Neural progenitor cell (in vitro differentiated cells): ENCODE results near the gene MAP3K4. TPM values are rescaled to one million over a fixed set of nuclear protein-coding genes. Genes with fewer than 3 reads are reported as not detected.

ENCODE experiments used
- DNase-seq: peaks from one replicate; pipeline ENCODE4 v3.0.0-alpha.2; 2016; ENCODE audit warnings: low spot score
- H2AFZ ChIP-seq: fragments of 200-600 bp; sonication (generic); replicated peaks from 2 replicates; pipeline ENCODE4 v1.6.1; 2016; ENCODE audit warnings: antibody characterized with exemption
- H3F3A ChIP-seq: fragments of 200-600 bp; sonication (generic); 2 replicates; pipeline ENCODE4 v1.6.1; 2016; ENCODE audit warnings: antibody characterized with exemption, low read depth
- H3K27ac ChIP-seq: fragments of 200-600 bp; sonication (generic); 2 replicates; pipeline ENCODE4 v1.5.1; 2016; ENCODE audit warnings: mild to moderate bottlenecking
- H3K27me3 ChIP-seq: fragments of 200-600 bp; sonication (generic); 2 replicates; pipeline ENCODE4 v1.6.1; 2016; ENCODE audit warnings: mild to moderate bottlenecking, moderate library complexity
- H3K36me3 ChIP-seq: fragments of 200-600 bp; sonication (generic); 2 replicates; pipeline ENCODE4 v1.5.1; 2016
- H3K4me1 ChIP-seq: fragments of 200-600 bp; sonication (generic); 2 replicates; pipeline ENCODE4 v1.6.1; 2016; ENCODE audit warnings: mixed run types
- H3K4me2 ChIP-seq: fragments of 200-600 bp; sonication (generic); 2 replicates; pipeline ENCODE4 v1.6.1; 2016
- H3K4me3 ChIP-seq: fragments of 200-600 bp; sonication (generic); 2 replicates; pipeline ENCODE4 v1.5.1; 2016
- H3K79me2 ChIP-seq: fragments of 200-600 bp; sonication (generic); 2 replicates; pipeline ENCODE4 v1.6.1; 2016; ENCODE audit warnings: low read depth
- H3K9ac ChIP-seq: fragments of 200-600 bp; sonication (generic); 2 replicates; pipeline ENCODE4 v1.6.1; 2016
- H3K9me3 ChIP-seq: fragments of 200-600 bp; sonication (generic); 2 replicates; pipeline ENCODE4 v1.5.1; 2016; ENCODE audit warnings: low read depth
- H4K20me1 ChIP-seq: fragments of 200-600 bp; sonication (generic); 2 replicates; pipeline ENCODE4 v1.6.1; 2016; ENCODE audit warnings: low read depth
- H3K27ac Mint-ChIP-seq: 3 replicates; pipeline ENCODE4 v1.8.0; 2021; ENCODE audit warnings: mixed read lengths
- H3K27me3 Mint-ChIP-seq: 2 replicates; pipeline ENCODE4 v1.8.0; 2022; ENCODE audit warnings: low read depth, mild to moderate bottlenecking, inconsistent platforms, moderate library complexity, mixed read lengths; ENCODE audit not compliant: insufficient read depth
- H3K36me3 Mint-ChIP-seq: 3 replicates; pipeline ENCODE4 v1.8.0; 2021; ENCODE audit warnings: mixed read lengths
- H3K4me1 Mint-ChIP-seq: 3 replicates; pipeline ENCODE4 v1.8.0; 2021; ENCODE audit warnings: mixed read lengths
- H3K4me3 Mint-ChIP-seq: 3 replicates; pipeline ENCODE4 v1.8.0; 2021; ENCODE audit warnings: mild to moderate bottlenecking, moderate library complexity, mixed read lengths
- H3K9me3 Mint-ChIP-seq: 3 replicates; pipeline ENCODE4 v1.8.0; 2020; ENCODE audit warnings: mixed read lengths
- EZH2 ChIP-seq: fragments of 200-600 bp; sonication (generic); IDR thresholded peaks from 2 replicates; pipeline ENCODE4 v1.6.1; 2017; ENCODE audit warnings: antibody characterized with exemption, mild to moderate bottlenecking, moderate library complexity
- EZH2phosphoT487 ChIP-seq: fragments of 200-600 bp; sonication (generic); IDR thresholded peaks from 2 replicates; pipeline ENCODE4 v1.6.1; 2017; ENCODE audit warnings: antibody characterized with exemption
- total RNA-seq: library from RNA; depleted of rRNA; stranded (reverse); fragments of >200 nt; gene quantifications from 2 replicates; pipeline ENCODE4 v1.2.3, GENCODE V29; 2015; ENCODE audit warnings: low replicate concordance
- TF ChIP-seq, protein P1 (sequence below): fragments of 200-600 bp; sonication (generic); IDR thresholded peaks from 2 replicates; pipeline ENCODE4 v1.5.1; 2017; ENCODE audit warnings: antibody characterized with exemption, mild to moderate bottlenecking

The MAP3K4 gene
- total RNA-seq, 1 donor from 2014 or later: 59.6 TPM

DNA sequence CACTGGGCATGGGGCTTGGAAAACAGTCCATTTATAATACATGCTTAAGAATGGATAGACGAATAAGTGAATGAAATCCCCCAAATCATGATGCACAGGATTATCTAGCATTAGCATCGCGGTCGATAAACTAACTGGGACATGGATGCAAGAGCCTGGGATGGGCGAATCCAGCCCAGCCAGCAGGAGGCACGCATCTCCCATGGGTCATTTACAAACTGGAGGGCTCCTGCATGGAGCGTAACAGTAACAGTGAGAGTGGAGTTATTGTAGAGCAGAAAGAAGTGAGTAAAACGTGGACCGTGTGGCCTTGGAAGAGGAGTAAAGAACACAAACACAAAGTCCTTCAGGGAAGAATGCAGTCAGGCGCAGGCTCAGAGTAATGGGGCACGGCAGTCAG, 145.8 kb downstream of the MAP3K4 start:
- Mint-ChIP-seq H3K4me3 (no peak overlapping the region), H3K9me3 (peaks cover 8% of the 10 kb centered on the region), H3K27ac (no peak overlapping the region), H3K36me3 (peaks cover 61% of the 10 kb centered on the region), H3K27me3 (peaks cover 8% of the 10 kb centered on the region), H3K4me1 (peaks cover 16% of the 10 kb centered on the region)
- Histone ChIP-seq H3K27ac (no peak overlapping the region), H3K4me3 (no peak overlapping the region), H3K9ac (no peak overlapping the region), H3K79me2 (no peaks in the 10 kb centered on the region), H3K9me3 (no peaks in the 10 kb centered on the region), H3K36me3 (no peaks in the 10 kb centered on the region), H3F3A (no peaks in the 10 kb centered on the region), H3K4me2 (no peak overlapping the region), H2AFZ (no peak overlapping the region), H3K4me1 (no peaks in the 10 kb centered on the region), H4K20me1 (no peaks in the 10 kb centered on the region), H3K27me3 (no peaks in the 10 kb centered on the region)
- no peak for TF ChIP-seq EZH2
- TF ChIP-seq, protein P1, sequence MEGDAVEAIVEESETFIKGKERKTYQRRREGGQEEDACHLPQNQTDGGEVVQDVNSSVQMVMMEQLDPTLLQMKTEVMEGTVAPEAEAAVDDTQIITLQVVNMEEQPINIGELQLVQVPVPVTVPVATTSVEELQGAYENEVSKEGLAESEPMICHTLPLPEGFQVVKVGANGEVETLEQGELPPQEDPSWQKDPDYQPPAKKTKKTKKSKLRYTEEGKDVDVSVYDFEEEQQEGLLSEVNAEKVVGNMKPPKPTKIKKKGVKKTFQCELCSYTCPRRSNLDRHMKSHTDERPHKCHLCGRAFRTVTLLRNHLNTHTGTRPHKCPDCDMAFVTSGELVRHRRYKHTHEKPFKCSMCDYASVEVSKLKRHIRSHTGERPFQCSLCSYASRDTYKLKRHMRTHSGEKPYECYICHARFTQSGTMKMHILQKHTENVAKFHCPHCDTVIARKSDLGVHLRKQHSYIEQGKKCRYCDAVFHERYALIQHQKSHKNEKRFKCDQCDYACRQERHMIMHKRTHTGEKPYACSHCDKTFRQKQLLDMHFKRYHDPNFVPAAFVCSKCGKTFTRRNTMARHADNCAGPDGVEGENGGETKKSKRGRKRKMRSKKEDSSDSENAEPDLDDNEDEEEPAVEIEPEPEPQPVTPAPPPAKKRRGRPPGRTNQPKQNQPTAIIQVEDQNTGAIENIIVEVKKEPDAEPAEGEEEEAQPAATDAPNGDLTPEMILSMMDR: no peak
- TF ChIP-seq EZH2phosphoT487: no peak
- DNase-seq: no peak

DNA sequence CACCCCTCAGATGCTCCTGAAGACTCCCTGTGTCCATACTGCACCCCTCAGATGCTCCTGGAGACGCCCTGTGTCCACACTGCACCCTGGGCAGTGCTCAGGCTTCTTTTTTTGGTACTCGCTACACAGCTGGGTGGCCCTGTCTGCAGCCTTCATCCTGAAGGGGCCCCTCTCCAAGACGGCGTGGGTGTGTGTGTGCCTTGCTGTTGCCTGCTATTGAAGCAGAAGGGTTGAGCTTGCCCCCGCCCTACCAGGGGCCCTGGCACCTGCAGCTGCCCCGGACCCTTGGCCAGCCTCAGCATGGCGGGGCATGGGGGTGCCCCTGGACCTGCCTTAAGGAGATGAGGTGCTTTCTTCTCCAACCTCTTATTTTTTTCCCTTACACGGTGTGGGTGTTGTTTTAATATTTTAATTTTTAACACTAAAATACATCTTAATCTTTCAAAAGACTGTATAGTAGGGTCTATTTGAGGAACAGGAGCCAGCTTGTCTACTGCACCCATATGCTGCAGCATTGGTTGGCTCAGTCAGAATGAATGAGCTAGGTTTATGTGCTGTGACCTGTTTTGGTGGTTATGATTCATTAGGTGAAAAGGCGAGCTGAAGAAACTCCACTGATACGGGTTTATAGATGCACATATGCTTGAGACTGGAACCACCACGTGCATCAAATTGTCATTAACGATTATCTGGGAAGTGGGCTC, 146.4 kb downstream of the MAP3K4 start:
- no peak for DNase-seq
- no peaks in the 10 kb centered on the region for H4K20me1 ChIP-seq
- Mint-ChIP-seq H3K36me3 (peaks cover 56% of the 10 kb centered on the region), H3K27ac (no peak overlapping the region), H3K27me3 (peaks cover 8% of the 10 kb centered on the region), H3K9me3 (peaks cover 8% of the 10 kb centered on the region), H3K4me3 (no peak overlapping the region), H3K4me1 (peaks cover 18% of the 10 kb centered on the region)
- no peak overlapping the region for H3K4me2 ChIP-seq
- H3K79me2 ChIP-seq: no peaks in the 10 kb centered on the region
- H3K36me3 ChIP-seq: no peaks in the 10 kb centered on the region
- TF ChIP-seq, protein P1: no peak
- no peak for TF ChIP-seq EZH2phosphoT487
- no peak for TF ChIP-seq EZH2
- H3K4me3 ChIP-seq: no peak overlapping the region
- H3K9ac ChIP-seq: no peak overlapping the region
- no peaks in the 10 kb centered on the region for H3F3A ChIP-seq
- no peaks in the 10 kb centered on the region for H3K27me3 ChIP-seq
- no peaks in the 10 kb centered on the region for H3K4me1 ChIP-seq
- H2AFZ ChIP-seq: no peak overlapping the region
- no peaks in the 10 kb centered on the region for H3K9me3 ChIP-seq
- no peak overlapping the region for H3K27ac ChIP-seq

DNA sequence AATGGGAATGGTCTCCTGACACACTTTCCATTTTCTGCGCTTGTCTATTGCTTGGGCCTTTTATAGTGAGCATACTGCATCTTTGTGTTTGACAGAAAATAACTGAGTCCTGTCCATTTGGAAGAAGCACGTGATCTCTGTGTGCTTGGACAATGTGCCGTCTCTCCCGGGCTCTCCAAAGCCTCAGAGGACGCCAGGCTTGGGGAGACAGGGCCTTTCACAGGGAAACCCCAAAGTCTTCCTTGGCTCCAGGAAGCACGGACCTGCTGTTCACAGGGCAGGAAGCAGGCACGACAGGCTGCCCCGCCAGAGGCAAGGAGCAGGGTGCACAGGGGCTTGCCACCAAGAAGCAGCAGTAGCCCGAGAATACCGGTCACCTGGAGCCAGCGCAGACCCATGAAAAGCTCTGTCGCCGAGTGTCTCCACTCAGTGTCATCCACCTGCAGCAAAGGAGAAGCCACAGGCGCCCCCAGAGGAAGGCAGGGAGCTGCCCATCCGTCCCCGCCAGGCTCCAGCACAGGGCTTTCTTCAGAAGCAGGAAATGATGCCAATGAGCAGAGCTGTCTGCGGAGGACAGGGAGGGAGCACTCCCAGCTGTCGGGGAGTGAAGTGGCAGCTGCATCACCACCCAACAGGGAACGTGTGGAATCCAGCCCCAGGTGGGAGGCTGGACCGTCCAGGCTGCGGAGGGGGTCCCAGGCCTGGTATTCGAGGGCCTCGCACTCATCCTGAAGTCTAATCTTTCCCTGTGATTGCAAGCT, 147.2 kb downstream of the MAP3K4 start:
- Mint-ChIP-seq H3K27me3 (peaks cover 8% of the 10 kb centered on the region), H3K4me3 (no peak overlapping the region), H3K36me3 (peaks cover 56% of the 10 kb centered on the region), H3K9me3 (peaks cover 5% of the 10 kb centered on the region), H3K27ac (no peak overlapping the region), H3K4me1 (peaks cover 18% of the 10 kb centered on the region)
- Histone ChIP-seq H3K79me2 (no peaks in the 10 kb centered on the region), H3K9ac (no peak overlapping the region), H3K4me2 (no peak overlapping the region), H3K27me3 (no peaks in the 10 kb centered on the region), H4K20me1 (no peaks in the 10 kb centered on the region), H3K4me3 (no peak overlapping the region), H2AFZ (no peak overlapping the region), H3K9me3 (no peaks in the 10 kb centered on the region), H3K4me1 (no peaks in the 10 kb centered on the region), H3F3A (no peaks in the 10 kb centered on the region), H3K36me3 (no peaks in the 10 kb centered on the region), H3K27ac (no peak overlapping the region)
- TF ChIP-seq, protein P1: no peak
- TF ChIP-seq EZH2phosphoT487 (no peak), EZH2 (no peak)
- no peak for DNase-seq
